NCI-H526 (cell line): ENCODE measurements around the gene SPECC1.
"Not testable (repeated sequence)": the region's sequence is repeated elsewhere in the genome, so short reads cannot be mapped to it uniquely, and the experiment has no call there.

Experiments
- DNase-seq, 2 experiments: peaks; one replicate each; lab custom pipeline; 2025; lab: John Stamatoyannopoulos, UW

The SPECC1 gene

DNA sequence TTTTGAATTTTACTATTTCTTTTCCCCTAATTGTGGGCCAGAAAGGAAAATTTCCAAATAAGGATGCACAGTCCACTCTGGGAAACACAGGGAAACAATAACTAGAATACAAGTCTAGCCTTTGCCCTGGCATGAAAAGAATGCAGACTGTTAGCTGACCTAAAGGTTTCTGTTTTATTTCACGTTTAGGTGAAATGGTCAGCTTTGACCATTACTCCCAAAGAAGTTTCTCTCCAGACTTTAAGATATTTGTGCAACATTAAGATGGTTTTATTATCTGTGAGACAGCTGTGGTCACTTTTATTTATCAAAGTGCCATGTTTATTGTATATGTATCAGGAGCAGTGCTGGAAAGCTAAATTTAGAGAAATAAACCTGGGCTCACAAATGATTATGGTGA lies 163.9 kb downstream of the SPECC1 start:
- DNase-seq: no peak

DNA sequence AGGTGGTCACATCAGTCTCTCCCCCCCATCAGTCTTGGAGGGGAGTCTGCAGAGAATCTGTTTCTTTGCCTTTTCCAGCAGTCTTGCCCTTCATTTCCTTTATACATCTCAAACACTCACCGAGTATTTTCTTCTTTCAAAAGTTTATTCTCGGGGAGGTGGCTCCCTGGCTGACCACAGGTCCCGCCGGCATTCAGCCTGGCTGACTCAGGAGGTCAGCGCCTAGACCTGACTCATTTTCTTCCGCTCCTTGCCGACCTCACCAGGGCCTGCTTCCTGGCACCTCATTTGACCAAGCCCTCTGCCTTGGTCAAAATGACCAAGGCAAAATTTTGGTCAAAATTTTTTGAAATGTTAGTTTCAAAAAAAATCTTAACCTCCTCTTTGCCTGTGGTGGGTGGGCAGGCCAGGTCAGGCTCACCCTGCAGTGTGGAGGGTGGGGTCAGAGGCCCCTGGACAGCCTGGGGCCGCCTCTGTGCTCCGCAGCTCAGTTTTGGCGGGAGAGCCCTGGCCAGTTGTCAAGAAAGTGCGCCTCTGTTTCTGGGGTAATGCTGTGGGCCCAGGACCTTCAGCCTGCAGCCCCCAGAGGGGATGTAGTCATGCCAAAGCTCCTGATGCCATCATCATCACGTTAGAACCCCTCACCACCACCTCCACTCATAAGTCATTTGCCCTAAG lies 165.6 kb downstream of the SPECC1 start:
- DNase-seq: no peak

DNA sequence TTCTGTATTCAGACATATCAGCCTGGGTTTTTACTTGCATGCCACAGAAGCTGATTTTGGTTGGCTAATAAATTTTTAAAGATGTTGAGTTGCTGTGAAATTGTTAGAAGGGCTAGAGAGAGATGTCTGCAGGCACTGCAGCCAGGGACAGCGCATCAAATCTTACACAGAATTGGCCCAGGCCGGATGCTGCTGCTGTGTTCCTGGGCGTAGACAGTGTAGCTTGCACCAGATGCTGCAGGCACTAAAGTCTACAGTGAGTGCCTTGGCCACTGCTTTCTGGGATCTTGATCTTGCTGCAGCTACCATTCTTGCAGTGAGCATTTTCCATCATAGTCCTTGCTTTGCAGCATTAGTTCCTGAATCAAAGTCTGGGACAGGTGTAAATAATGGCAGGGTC lies 169.9 kb downstream of the SPECC1 start:
- DNase-seq: no peak

DNA sequence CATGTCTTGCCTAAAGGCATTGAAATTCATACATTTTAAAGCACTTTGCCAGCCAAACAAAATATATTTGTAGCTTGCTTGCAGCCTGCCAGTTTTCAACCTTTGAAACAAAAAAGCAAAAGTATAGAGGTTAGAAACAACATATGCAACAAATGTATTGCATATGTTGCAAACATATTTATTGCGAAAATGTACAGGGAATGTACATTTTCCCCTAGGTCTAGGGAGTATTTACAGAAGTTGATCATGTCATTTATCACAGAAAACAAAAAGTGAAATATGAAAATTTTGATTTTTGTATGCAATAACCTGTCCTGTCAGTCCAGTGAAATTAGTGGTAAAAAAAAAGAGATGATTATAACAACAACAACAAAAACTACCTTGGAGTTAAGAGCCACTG lies 171.5 kb downstream of the SPECC1 start:
- no peak for DNase-seq

DNA sequence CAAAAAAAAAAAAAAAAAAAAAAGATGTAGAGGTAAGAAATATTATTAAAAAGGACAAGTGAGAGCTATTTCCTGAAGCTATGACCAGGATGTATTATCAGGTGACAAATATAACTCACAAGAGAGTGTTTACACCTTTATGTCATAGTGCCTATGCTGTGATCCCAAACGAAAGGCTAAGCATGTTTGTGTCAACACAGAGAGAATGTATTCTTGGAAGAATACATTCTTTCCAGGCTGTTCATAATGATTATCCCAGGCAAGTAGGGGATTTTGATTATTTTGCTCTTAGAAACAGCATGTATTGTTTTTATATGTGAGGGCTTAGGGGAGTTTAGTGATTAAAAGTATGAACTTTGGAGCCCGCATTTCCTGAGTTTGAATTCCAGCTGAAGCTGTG lies 175.0 kb downstream of the SPECC1 start:
- DNase-seq: no peak

DNA sequence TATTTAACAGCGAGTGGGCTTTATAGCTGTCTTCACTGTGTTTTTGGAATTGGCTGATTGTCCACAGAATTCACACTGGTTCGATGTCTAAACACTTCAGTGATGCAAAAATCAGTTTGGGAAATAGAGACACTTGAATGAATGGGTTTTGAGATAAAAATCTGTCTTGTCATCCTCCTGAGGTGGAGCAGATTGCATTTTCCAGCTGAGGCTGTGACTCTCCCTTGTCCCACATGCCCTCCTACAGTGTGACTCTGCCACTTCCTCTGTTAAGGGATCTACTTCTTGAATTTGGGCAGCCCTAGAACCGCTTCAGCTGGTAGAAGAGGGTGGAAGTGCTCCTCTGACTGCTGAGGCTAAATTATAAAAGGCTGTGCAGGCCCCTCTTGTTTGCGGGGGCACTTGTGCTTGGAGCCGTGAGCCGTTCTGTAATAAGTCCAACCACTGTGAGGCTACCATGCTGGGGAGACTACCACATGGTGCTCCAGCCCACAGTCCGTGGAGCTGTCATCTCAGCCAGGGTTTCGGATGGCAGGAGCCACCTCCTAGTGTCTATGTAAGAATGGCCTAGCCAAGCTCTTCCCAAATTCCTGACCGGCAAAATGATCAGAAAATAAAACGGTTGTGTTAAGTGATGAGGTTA lies 175.9 kb downstream of the SPECC1 start:
- no peak for DNase-seq

DNA sequence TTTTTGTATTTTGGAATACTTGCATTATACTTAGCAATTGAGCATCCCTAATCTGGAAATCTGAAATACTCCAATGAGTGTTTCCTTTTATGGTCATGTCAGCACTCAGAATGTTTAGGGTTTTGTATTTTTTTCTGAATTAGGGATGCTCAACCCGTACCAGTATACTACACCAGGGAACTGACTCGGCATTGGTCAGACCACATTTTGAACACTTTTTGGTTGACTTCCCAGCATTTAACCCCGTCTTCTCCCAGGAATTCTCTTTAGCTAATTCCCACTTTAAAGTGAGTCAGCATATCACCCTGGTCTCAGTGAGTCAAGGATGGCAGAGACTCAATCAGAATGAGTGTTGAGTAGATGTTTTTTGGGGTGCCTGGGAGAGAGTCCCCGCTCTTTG lies 177.9 kb downstream of the SPECC1 start:
- DNase-seq: no peak

DNA sequence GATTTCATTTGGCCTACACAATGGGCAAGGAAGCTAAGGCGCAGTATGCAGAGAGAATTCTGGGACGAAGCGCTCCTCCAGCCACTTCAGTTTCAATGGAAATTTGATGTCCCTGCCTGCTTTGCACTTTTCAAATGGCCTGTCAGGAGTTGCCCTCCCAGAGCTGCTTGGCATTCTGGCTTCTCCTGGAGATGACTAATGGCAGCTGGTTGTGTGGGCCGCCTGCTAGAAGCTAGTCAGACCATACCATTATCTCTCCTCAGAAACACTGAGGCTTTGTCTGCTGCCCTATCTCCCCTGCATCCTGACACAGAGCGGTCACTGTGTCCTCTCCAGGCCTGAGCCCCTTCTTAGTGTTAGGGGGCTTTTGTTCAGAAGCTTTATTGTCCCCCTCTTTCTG lies 180.1 kb downstream of the SPECC1 start:
- peak in 1 of 2 experiments; percentile 28 for DNase-seq

DNA sequence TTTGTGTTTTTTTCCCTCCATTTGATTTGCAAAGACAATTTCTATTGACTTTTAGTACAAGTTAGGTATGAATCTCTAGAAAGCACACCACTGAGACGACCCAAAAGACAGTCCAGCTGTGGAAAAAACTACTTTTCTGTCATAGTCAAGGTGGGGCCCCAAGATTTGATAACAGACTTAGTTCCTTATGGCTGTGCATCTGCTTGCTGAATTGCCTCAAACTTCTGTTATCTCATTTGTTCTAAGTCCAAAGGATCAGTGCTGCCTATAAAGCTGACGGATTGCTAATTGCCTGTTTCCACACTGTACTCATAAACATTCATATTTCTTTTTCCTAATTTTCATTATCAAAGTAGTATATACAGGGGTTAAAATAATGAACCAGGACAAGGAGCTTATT lies 180.8 kb downstream of the SPECC1 start:
- DNase-seq: no peak

DNA sequence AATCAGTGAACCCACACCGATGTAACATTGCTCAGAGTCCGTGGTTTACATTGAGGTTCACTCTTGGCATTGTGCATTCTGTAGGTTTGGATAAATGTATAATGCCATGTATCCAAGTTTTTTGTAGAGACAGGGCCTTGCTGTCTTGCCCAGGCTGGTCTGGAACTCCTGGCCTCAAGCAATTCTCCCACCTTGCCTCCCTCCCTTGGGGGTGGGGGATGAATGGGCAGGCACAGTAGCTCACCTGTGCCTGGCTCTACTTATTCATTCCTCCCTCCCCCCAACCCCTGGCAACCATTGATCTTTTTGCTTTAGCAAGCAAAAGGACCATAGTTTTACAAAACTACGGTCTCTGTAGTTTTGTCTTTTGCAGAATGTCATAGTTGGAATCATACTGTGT lies 181.4 kb downstream of the SPECC1 start:
- no peak for DNase-seq

DNA sequence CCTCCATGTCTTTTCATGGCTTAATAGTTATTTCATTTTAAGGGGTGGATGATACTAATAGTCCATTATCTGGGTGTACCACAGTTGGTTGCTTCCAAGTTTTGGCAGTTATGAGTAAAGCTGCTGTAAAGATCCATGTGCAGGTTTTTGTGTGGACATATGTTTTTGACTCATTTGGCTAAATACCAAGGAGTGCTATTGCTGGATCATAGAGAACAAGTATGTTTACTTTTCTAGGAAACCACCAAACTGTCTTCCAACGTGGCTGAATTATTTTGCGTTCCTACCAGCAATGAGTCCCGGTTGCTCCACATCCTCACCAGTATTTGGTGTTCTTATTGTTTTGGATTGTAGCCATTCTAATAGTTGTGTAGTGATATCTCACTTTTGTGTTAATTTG lies 181.9 kb downstream of the SPECC1 start:
- DNase-seq: no peak

DNA sequence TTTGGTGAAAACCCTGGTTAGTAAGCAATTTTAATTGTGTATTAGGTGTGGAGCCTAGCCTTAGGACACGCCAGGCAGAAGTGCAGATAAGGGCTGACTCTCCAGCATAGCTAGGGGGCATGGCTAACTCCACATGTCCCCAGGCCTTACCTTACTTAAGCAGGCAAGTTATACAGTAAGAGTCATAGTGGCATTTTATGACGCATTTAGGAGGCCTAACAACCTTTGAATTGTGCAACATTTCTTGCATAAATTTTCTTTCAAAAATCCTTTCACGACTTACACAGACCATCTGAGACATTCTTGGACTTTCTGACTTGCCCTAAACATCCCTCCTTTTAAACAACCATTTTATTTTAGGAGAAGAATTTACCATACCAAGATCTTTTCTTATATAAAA lies 187.1 kb downstream of the SPECC1 start:
- not testable (repeated sequence) for DNase-seq

DNA sequence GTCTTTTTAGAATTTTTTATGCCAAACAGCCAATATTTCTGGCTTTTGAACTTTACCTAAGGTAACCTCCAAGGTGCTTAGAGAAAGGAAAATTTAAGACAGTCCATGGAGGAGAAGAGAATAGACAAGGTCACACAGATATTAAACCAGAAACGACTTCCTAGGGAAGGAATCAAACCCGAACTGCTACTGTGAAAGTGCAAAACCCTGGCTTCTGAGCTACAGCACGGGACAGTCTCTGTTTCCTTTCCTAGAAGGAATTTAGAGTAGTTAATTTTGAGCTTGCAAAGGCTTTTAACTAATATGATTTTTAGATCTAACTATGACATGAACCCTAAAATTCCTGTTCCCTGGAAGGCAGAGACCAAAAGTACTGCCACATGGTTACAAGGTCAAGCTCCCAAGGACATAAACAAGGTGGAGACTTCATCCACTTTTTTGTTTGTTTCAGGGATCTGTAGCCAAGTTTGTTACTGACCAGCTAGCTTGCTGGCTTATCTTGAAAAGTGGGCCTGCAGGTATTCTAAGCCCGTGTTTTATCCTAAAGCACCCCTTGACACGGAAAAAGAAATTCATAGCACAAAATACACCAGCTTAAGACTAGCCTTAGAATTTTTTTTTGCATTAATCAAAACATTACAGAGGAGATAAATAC lies 188.2 kb downstream of the SPECC1 start:
- DNase-seq: no peak

DNA sequence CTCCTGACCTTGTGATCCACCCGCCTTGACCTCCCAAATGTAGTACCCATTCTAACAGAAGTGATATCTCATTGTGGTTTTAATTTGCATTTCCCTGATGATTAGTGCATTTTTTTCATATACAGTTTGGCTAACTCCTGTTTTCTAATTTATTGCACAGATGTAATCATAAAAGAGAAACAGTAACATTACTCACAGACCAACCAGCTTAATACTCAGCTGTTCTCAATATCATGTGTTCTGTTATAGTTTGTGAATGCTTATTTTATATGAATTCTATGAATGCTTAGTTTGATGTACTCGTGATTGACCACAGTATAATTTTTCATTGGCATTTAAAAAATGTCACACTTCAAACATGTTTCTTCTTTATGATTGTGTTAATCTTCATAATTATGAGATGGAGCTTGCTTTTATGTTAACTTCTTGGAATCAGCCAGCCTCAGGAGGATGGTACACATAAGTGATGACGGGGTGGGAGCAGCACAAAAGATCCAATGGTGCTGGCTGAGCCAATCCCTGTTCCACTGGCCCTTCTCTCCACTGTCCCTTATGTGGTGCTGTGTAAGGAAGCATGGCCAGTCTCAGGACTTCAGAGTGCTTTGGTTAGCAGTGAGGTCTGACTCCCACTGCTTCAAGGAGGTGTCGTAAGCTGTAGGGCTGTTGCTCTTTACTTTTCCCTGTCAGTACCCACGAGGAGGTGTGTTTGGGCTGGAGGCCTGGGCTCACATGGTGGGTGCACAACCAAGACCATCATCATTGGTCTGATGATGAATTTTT lies 191.0 kb downstream of the SPECC1 start:
- no peak for DNase-seq

DNA sequence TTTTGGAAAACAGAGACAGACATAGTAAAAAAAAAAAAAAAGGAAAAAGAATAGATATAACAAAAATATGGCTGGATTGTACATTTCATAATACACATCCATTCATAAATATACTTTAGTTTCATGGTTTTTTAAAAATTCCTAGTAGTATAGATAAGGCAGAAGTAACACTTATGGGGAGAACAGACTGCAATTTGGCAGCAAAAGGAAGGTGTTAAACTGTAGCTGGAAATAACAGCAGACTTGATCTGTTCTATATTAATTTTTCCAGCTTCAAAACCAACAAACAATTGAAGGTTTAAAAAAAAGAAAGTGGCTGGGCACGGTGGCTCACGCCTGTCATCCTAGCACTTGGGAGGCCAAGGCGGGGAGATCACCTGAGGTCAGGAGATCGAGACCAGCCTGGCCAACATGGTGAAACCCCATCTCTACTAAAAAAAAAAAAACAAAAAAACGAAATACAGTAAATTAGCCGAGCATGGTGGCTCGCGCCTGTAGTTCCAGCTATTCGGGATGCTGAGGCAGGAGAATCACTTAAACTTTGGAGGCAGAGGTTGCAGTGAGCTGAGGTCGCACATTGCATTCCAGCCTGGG lies 191.8 kb downstream of the SPECC1 start:
- DNase-seq: no peak

DNA sequence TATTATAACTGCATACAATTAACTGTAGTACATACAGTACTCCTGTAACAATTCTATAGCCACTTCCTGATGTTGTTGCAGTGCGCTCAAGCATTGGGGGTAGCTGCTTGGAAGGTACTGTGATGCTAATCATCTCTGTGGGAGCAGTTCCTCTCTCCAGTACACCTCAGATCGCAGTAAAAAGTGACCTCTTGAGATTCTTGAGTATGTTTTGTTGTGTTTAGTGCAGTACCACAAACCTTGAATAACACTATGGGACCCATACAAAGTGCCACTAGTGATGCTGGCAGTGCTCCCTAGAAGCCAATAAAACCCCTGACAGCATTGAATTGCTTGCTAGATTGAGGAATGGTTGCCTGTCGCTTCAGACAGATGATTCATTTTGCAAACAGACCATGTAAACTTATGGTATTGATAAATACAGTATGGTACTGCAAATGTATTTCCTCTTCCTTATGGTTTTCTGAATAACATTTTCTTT lies 193.0 kb downstream of the SPECC1 start:
- DNase-seq: no peak

DNA sequence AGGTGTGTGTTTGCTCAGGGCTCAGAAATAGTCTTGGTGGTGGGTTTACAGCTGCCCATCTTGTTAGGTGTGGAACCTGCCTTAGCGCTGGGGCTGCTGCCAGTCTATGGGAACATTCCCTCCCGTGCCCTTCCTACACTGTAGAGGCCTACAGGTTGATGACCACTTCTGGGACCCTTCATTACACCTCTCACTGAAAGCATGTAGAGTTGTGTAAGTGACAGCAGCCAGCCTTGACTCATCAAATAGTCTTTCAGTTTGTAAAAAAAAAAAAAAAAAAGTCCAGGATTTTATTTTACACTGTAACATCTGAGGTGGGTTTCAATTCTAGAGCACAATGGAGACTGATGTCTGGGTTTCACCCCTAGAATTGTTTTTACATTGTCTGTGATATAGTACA lies 193.9 kb downstream of the SPECC1 start:
- DNase-seq: no peak

DNA sequence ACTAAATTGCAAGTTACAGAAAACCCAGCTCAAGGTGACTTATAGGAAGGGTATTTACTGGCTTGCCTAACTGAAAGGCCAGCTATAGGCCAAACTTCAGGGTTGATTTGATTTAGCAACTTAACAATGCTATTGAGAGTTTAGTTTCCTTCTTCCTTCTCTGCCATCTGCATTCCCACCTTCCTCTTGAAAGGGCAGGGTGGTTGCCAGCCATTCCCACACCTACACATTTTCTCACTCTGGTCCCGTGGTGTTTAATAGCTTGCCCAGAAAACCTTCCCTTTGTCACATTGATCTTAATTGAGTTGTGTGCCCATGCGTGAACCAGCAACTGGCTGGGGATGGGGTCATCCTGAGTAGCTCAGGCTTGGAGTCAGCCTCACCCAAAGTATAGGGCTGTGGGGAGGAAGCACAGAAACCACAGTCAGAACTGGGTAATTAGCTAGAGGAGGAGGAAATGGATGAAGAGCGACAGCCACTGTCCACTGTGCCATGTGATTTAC lies 194.7 kb downstream of the SPECC1 start:
- DNase-seq: no peak

DNA sequence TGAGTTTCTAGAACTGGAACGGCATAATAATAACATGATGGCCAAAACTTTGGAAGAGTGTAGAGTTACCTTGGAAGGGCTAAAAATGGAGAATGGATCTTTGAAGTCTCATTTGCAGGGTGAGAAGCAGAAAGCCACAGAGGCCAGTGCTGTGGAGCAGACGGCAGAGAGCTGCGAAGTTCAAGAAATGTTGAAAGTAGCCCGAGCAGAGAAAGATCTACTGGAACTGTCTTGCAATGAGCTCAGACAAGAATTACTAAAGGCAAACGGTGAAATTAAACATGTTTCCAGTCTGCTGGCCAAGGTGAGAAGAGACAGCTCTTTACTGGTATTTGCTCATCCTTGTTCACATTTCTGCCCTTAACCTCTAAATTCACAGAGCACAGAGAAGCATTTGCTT lies 196.4 kb downstream of the SPECC1 start:
- no peak for DNase-seq

DNA sequence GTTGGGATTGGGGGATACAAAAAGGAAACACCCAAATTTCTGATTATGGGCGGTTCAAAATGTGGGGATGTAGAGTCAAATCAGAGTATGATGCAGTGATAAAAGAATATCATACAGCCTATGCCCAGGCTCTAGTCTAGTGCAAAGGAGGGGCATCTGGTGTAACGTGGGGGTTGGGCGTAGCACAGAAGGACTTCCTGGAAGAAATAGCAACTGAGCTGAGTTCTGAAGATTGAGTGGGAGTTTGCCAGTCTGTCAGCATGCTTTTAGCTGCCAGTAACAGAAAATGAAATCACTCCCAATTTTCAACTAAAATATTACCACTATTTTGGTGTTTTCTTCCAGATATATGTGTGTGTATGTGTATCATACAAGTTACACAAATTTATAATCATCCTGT lies 196.9 kb downstream of the SPECC1 start:
- DNase-seq: peak in 1 of 2 experiments; percentile 0

DNA sequence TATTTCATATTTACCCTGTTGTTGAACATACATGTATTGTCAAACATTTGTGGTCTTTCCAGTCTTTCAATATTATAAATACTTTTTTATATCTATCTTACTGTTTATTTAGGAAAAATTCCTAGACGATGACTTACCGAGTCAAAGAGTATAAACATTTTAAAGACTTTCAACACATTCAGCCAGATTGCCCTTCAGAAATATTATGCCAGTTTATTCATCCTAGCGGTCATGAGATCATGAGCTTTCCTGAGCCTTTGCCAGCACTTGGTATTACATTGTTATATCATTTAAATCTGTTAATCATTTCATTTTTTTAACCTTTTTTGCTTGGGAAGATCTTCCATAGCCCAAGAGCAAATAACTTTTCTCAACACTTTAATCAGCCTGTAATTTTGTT lies 197.4 kb downstream of the SPECC1 start:
- DNase-seq: no peak
